Mesenteric fat pad (tissue), 1 donor: ENCODE data around the gene SKP2. TPM values are rescaled to one million over a fixed set of nuclear protein-coding genes. Genes with fewer than 3 reads are reported as not detected.
"Not testable (repeated sequence)": the region's sequence is repeated elsewhere in the genome, so short reads cannot be mapped to it uniquely, and the experiment has no call there.

ENCODE experiments used
- DNase-seq: peaks from one replicate; pipeline ENCODE4 v3.0.0-alpha.2; 2020; ENCODE audit warnings: low spot score
- long read RNA-seq: library from polyadenylated mRNA; unstranded; transcript quantifications from one replicate; pipeline ENCODE4 v2.0.0, GENCODE V29; 2020
- total RNA-seq: library from RNA; stranded (reverse); fragmentation: NEBNext Ultra II Directional; extraction: Animal tissue kit (Norgen Biotek cat#: 25700); gene quantifications from one replicate; pipeline ENCODE4 v1.2.1, GENCODE V29; 2021
- donor health status: DM: yes; HTN: yes; CAD: no.

Gene SKP2
- total RNA-seq, result 15.1 TPM
- long read RNA-seq, partial matches to known transcripts, result 0 of 4 reads
- long read RNA-seq, other reads (novel, unspliced or antisense), result 3 of 4 reads

DNA sequence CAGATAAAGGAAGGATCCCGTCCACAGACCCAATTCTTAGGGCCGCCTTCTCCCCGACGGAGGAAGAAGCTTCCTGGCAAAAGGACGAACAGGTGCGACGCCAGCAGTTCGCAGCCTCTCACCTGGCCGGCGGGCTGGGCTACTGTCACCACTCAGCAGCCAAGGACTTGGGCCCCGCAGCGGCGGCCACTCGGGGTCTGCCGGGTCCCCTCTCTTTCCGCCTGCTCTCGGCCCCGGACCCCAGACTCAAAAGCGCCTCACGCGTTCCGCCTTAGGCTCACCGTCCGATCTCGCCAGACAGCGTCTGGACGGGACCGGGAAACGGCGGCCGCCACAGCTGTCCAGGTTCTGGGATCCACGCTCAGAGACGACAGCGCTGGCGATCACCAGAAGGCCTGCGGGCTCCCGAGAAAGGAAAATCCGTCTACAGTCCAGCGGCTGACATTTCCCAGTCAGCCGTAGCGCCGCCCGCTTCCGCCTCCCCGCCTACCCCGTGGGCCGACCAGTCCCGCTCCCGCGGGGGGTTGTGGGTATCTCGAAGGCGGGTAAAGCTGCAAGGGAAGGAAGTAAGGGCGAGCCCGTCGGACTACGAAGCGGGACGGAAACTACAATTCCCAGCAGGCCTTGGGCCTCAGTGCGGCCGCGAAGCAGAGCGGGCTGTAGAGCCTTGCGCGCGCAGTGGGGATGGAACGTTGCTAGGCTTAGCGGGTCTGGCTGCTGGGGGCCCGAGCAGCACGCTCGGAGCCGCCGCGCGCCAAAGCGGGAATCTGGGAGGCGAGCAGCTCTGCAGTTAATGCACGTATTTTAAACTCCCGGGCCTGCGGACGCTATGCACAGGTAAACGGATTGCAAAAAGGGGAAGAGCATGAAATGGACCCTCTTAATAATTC is at the start of gene SKP2, which contains the start of gene LMBRD2:
Gene SKP2, plus strand, starts transcription at position 678 of the 890 bp plus-strand sequence. Its CDS starts 152 bp downstream, at position 830.
Gene LMBRD2, minus strand, starts transcription at position 454 of the 890 bp plus-strand sequence. CDS start 8,538 bp downstream, outside the sequence.
- peak; percentile 97 for DNase-seq

DNA sequence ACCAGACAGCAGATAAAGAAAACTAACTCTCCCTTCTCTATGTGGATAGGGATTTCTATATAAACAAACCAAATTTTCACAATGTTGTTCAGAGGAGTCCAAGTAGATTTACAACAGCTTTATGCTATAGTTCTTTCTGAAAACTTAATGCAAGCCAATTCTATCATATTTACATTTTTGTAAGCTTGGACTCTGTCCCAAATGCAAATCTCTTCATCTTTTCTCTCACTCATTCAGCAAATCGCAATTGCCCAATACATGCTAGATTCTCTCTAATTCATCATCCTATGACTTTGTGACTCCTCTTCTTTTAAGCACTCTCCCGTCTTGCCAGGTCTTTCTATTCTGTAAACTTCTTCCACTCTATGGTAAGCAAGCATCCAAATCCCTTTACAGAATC is 46.1 kb upstream of the SKP2 start:
- no peak for DNase-seq

DNA sequence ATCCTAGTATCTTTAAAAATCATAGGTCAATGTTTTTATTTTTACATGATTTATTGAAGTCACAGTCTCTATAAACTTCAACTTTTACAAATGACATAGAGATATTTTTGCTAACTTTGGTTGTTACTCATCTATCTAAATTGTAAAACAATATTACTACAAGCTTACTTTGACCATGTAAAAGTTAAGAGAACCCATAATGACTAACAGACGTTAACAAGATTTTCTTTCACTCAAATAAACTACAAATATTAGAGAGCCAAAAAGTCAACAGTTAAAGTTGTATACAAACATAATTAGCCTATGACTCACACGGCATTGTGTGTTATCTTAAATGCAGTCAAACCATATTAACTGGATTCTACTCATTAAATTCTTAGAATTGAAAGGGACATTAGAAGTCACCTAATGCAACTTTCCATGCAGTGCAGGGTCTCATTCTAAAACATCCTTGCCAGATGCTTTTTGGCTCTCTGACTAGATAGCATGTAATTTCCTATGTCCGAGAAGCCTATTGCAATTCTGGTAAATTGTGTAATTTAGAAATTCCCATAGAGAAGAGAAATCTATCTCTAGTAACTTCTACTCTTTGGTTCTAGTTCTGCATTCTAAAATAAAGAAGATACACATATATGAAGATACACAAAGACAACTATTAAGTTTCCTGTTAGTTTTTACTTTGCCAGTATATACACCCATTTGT is 43.0 kb upstream of the SKP2 start:
- no peak for DNase-seq

- no peak for DNase-seq
Measured at GRCh38 chr5:36111238-36111637, 40.7 kb upstream of the SKP2 start.

- DNase-seq, result no peak
Measured at GRCh38 chr5:36125868-36126267, 26.0 kb upstream of the SKP2 start.

DNA sequence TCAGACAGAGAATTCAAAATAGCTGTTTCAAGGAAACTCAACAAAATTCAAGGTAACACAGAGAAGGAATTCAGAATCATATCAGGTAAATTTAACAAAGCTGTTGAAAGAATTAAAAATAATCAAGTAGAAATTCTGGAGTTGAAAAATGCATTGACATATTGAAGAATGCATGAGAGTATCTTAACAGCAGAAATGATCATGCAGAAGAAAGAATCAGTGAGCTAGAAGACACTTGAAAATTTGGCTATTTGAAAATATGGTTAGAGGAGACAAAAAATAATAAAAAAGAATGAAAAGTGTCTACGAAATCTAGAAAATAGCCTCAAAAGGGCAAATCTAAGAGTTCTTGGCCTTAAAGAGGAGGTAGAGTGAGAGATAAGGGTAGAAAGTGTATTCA is 23.1 kb upstream of the SKP2 start:
- DNase-seq, result no peak

- not testable (repeated sequence) for DNase-seq
Measured at GRCh38 chr5:36129666-36130065, 22.2 kb upstream of the SKP2 start.

DNA sequence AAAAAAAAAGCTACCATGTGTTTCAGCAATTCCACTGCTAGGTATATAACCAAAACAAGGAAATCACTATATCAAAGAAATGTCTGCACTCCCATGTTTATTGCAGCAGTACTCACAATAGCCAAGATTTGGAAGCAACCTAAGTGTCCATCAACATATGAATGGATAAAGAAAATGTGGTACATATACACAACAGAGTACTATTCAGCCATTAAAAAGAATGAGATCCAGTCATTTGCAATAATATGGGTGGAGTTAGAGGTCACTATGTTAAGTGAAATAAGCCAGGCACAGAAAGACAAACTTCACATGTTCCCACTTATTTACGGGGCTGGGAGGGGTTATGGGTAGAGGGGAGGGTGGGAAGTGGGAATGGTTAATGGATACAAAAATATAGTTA is 18.9 kb upstream of the SKP2 start:
- DNase-seq, result not testable (repeated sequence)

DNA sequence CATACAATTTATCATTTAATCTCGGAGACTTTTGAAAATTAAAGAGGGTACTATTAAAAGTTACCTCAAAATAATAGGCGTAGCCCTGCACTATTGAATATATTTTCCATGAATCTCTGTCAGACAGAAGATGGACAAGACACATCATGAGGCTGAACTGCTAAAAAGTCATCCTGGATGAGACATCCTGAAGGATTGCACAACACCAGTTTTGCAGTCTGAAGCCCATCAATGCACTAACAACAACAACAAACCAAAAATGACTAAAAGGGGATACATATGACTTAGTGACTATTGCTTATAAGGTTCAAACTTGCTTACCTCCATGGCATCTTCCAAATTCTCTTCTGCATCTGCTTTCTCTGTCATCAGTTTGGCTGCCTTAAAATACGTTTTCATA is 15.9 kb upstream of the SKP2 start:
- DNase-seq, result no peak

GRCh38 chr5:36136581-36136980 is 15.3 kb upstream of the SKP2 start:
- DNase-seq, result no peak

GRCh38 chr5:36138900-36139683 is 12.8 kb upstream of the SKP2 start:
- DNase-seq, result no peak

- DNase-seq, result no peak
Measured at GRCh38 chr5:36145311-36145710, 6.6 kb upstream of the SKP2 start.

DNA sequence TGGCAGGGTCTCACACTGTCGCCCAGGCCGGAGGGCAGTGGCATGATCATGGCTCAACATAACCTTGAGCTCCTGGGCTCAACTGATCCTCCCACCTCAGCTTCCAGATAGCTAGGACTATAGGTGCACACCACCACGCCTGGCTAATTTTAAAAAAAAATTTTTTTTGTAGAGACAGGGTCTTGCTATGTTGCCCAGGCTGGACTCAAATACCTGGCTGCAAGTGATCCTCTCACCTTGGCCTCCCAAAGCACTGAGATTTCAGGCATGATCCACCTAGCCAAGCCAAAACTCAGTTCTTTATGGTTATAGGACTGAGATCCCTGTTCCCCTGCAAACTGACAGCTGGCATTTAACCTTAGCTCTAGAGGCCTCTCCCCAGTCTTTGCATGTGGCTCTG is 5.5 kb upstream of the SKP2 start:
- no peak for DNase-seq

DNA sequence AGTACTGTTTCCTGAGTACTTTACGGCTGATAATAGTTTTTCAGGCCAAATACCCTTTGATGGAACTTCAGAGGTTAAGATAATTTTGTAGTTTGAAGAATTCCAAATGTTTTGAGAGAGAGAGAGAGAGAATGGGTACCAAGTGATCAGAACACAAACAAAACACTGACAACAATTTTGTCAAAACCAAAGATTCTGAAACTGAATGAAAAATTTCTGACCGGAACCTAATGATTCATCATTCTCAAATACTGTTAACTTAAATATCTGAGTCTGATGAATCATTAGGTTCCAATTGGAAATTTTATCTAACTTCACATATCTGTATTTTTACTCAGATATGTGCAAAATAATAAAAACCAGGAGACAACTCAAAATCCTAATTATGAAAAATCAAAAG is 4.2 kb upstream of the SKP2 start:
- DNase-seq, result no peak

DNA sequence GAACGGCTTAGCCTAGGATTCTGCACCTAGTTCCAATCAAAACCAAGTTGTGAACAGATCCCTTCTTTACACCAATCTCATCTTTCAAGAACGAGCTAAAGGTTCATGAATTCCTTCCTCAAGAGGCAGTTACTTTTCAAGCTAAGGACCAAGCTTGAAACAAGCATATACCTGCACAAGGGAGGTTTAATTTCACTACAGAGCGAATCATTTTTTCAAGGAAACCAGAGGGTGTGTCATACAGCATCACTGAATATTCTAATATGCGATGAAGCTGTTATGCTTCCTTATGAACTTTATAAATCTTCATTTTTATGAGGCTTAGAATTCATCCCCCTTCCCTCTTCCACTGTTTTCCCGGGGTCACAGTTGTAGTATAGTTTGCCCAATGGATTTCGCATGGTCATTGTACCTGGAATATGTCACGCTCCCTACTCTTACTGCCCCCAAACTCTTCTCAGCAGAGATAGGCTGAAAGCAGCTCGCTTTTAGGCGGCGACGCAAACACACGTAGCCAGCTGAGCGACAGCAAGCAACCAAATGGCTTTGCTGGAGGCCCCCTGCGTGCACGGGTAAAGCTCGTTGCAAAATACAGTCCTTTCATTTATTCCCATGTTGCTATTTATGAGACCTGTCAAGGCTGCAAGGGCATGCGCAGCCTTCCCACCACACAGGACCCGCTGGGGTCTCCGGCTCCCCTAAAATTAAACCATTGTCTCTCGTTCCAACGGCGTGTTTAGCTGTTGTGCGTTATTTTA is 1.1 kb upstream of the SKP2 start:
- no peak for DNase-seq

- no peak for DNase-seq
Measured at GRCh38 chr5:36152324-36153297, 700 bp downstream of the SKP2 start.

GRCh38 chr5:36153298-36153677 is 1.4 kb downstream of the SKP2 start:
- no peak for DNase-seq

DNA sequence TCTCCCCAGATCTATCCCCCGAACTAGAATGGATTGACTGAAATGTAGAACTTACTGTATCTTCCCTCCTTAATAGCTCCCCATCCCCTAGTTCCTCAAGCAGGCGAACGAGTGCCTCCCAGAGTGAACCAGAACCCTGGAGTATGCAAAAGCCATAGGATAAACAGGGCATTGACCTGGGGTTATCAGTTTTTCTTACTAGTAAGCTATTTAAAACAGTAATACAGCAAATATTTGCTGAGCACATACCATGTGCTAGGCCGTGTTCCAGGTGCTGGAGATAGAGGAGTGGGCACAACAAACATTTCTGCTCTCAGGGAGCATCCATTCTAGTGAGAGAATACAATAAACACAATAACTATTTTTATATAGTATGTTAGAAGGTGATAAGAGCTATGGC is 1.8 kb downstream of the SKP2 start:
- no peak for DNase-seq

DNA sequence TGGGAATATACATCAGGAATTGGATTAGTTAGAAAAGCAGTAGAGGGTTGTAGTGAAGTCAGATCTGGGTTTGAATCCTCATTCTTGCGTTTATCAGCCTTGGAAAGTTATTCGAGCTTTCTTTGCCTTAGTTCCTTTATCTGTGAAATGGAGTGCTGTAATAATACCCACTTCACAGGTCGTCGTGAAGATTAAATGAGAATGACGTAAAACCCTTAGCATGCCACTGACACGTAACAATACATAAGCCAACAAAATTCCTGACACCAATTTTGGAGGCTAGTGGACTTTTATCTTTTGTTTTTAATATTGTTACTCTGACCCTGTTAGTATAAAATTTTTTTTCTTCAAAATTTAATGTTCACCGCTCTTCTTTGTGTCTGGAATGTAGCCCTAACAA is 3.4 kb downstream of the SKP2 start:
- DNase-seq, result no peak
